Tibial nerve (tissue), 4 donors: ENCODE data around the gene PDE8B.

Source experiments
- EP300 ChIP-seq, 2 donors: sonication (generic); formaldehyde crosslinking; IDR thresholded peaks; one replicate each; pipeline ENCODE4 v1.6.1; 2017; ENCODE audit warnings: antibody characterized with exemption in 2 of 2, mild to moderate bottlenecking in 1 of 2
- TF ChIP-seq, protein P1 (sequence below), 5 experiments: fragments of 200-600 bp in 3 of 5; fragments of 450-650 bp in 2 of 5; sonication (generic) in 3 of 5; IDR thresholded peaks; one replicate each; pipeline ENCODE4 v1.5.1; 2016 to 2019; ENCODE audit warnings: antibody characterized with exemption in 5 of 5, mild to moderate bottlenecking in 3 of 5, moderate library complexity in 2 of 5

GRCh38 chr5:77229887-77230286 is 19.4 kb downstream of the PDE8B start:
- TF ChIP-seq, protein P1, sequence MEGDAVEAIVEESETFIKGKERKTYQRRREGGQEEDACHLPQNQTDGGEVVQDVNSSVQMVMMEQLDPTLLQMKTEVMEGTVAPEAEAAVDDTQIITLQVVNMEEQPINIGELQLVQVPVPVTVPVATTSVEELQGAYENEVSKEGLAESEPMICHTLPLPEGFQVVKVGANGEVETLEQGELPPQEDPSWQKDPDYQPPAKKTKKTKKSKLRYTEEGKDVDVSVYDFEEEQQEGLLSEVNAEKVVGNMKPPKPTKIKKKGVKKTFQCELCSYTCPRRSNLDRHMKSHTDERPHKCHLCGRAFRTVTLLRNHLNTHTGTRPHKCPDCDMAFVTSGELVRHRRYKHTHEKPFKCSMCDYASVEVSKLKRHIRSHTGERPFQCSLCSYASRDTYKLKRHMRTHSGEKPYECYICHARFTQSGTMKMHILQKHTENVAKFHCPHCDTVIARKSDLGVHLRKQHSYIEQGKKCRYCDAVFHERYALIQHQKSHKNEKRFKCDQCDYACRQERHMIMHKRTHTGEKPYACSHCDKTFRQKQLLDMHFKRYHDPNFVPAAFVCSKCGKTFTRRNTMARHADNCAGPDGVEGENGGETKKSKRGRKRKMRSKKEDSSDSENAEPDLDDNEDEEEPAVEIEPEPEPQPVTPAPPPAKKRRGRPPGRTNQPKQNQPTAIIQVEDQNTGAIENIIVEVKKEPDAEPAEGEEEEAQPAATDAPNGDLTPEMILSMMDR (IDR thresholded peaks at IDR 0.05) = no peak
- TF ChIP-seq EP300 (IDR thresholded peaks at IDR 0.05) = no peak
